ENCODE data around the gene SCIMP.
"Not testable (repeated sequence)": the region's sequence is repeated elsewhere in the genome, so short reads cannot be mapped to it uniquely, and the experiment has no call there.

GRCh38 chr17:5217562-5217961 is 17.1 kb downstream of the SCIMP start:
- TF ChIP-seq CTCF (conservative IDR thresholded peaks at IDR 0.05; ENCODE audit: low read depth, low read length); MAFK (IDR thresholded peaks at IDR 0.05; ENCODE audit: low read depth, low read length); POLR2A (IDR thresholded peaks at IDR 0.05; ENCODE audit: low read depth, low read length); RFX5 (IDR thresholded peaks at IDR 0.05; ENCODE audit: low read depth, low read length); RCOR1 (IDR thresholded peaks at IDR 0.05; ENCODE audit: insufficient replicate concordance, low read length); SMC3 (IDR thresholded peaks at IDR 0.05; ENCODE audit: low read depth, low read length); BHLHE40 (IDR thresholded peaks at IDR 0.05; ENCODE audit: low read depth, low read length); FOS (IDR thresholded peaks at IDR 0.05; ENCODE audit: low read depth, low read length); CHD1 (IDR thresholded peaks at IDR 0.05; ENCODE audit: low read depth, low read length); MXI1 (IDR thresholded peaks at IDR 0.05; ENCODE audit: borderline replicate concordance, low read depth, low read length); MAZ (IDR thresholded peaks at IDR 0.05; ENCODE audit: borderline replicate concordance, low read depth, low read length); RAD21 (IDR thresholded peaks at IDR 0.05; ENCODE audit: low read length); USF2 (IDR thresholded peaks at IDR 0.05; ENCODE audit: low read depth, low read length): not testable (repeated sequence)

All from IMR-90 (cell line).